ENCODE data around the gene PLA2G4A. TPM values are rescaled to one million over a fixed set of nuclear protein-coding genes. Genes with fewer than 3 reads are reported as not detected.

PLA2G4A gene
- under 1 TPM; 0.13 to 0.20 TPM for total RNA-seq

- Mint-ChIP-seq H3K27ac (no peak within 1 kb of the TSS), H3K4me1 (peaks cover 7% of the 10 kb centered on the region), H3K36me3 (ENCODE audit: low read depth) (no peaks in the 10 kb centered on the region), H3K4me3 (peak within 1 kb of the TSS; percentile 63), H3K27me3 (peaks cover 16% of the 10 kb centered on the region), H3K9me3 (no peaks in the 10 kb centered on the region)
- ChIA-PET POLR2A (no interaction called here), CTCF (no interaction called here)
- DNase-seq: peak; percentile 16
Observed at GRCh38 chr1:186828611-186829454, at the start of gene PLA2G4A. TSS of gene PLA2G4A (plus strand) at chr1:186828949. CDS start at chr1:186854355, 25,406 bp downstream.

GRCh38 chr1:186780076-186780475 is 48.7 kb upstream of the PLA2G4A start:
- Mint-ChIP-seq H3K27me3 (peaks cover 3% of the 10 kb centered on the region), H3K27ac (no peak overlapping the region), H3K4me3 (no peak overlapping the region), H3K9me3 (no peaks in the 10 kb centered on the region), H3K4me1 (peaks cover 2% of the 10 kb centered on the region), H3K36me3 (ENCODE audit: low read depth) (no peaks in the 10 kb centered on the region)
- ChIA-PET CTCF (no interaction called here), POLR2A (no interaction called here)
- no peak for DNase-seq

GRCh38 chr1:186781730-186782129 is 47.0 kb upstream of the PLA2G4A start:
- DNase-seq: no peak
- Mint-ChIP-seq H3K27me3 (peaks cover 3% of the 10 kb centered on the region), H3K4me1 (no peaks in the 10 kb centered on the region), H3K27ac (no peak overlapping the region), H3K4me3 (no peak overlapping the region), H3K36me3 (ENCODE audit: low read depth) (no peaks in the 10 kb centered on the region), H3K9me3 (no peaks in the 10 kb centered on the region)
- CTCF ChIA-PET: no interaction called here
- POLR2A ChIA-PET: no interaction called here

- Mint-ChIP-seq H3K9me3 (no peaks in the 10 kb centered on the region), H3K36me3 (ENCODE audit: low read depth) (no peaks in the 10 kb centered on the region), H3K4me3 (no peak overlapping the region), H3K27ac (no peak overlapping the region), H3K27me3 (peaks cover 3% of the 10 kb centered on the region), H3K4me1 (no peaks in the 10 kb centered on the region)
- ChIA-PET POLR2A (no interaction called here), CTCF (interaction anchor here (1.8 kb wide), 1 partner anchor 24 kb away, joined by 5 read pairs; no protein-coding TSS in a partner anchor)
- no peak for DNase-seq
Observed at GRCh38 chr1:186782791-186783190, 46.0 kb upstream of the PLA2G4A start.

DNA sequence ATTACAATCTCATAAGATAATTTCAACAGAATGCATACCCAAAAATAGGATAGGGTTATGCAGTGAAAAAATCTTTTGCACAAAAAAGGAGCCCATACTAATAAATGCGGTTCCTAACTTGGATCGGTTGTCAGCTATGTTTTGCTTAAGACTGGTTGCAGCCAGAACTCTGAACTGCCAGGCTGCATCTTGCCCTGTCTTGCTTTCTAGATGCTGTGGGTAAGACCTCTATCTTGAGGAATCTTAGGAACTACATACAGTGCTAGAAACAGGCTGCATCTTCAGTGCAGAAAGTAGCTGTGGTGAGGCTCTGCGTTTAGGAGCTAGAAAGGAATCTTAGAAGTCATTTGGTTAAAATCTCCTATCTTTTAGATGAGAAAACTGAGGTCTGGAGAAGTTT is 45.6 kb upstream of the PLA2G4A start:
- no peak overlapping the region for H3K4me3 Mint-ChIP-seq
- H3K36me3 Mint-ChIP-seq (ENCODE audit: low read depth): no peaks in the 10 kb centered on the region
- ChIA-PET CTCF (interaction anchor here (1.8 kb wide), 1 partner anchor 23 kb away, joined by 5 read pairs; no protein-coding TSS in a partner anchor), POLR2A (no interaction called here)
- no peaks in the 10 kb centered on the region for H3K4me1 Mint-ChIP-seq
- peaks cover 2% of the 10 kb centered on the region for H3K27me3 Mint-ChIP-seq
- no peak overlapping the region for H3K27ac Mint-ChIP-seq
- no peaks in the 10 kb centered on the region for H3K9me3 Mint-ChIP-seq
- no peak for DNase-seq

DNA sequence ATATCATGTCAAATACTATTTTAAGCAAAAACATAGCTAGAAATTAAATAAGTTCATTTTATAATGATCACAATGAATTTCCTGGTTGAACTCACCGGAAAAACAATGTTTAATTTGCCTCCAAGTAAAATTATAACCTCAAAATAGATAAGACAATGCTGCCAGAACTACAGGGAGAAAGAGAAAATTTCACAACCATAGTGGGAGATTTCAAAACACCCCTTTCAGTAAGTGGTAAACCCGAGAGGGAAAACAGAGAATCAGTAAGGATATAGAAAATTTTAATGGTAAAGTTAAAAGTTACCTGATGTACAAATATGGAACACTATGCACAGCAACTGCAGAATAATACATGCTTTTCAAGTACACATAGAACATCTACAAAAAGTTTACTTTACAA is 43.2 kb upstream of the PLA2G4A start:
- Mint-ChIP-seq H3K9me3 (no peaks in the 10 kb centered on the region), H3K27me3 (peaks cover 5% of the 10 kb centered on the region), H3K4me3 (no peak overlapping the region), H3K4me1 (no peaks in the 10 kb centered on the region), H3K36me3 (ENCODE audit: low read depth) (no peaks in the 10 kb centered on the region), H3K27ac (no peak overlapping the region)
- no peak for DNase-seq
- POLR2A ChIA-PET: no interaction called here
- CTCF ChIA-PET: no interaction called here

DNA sequence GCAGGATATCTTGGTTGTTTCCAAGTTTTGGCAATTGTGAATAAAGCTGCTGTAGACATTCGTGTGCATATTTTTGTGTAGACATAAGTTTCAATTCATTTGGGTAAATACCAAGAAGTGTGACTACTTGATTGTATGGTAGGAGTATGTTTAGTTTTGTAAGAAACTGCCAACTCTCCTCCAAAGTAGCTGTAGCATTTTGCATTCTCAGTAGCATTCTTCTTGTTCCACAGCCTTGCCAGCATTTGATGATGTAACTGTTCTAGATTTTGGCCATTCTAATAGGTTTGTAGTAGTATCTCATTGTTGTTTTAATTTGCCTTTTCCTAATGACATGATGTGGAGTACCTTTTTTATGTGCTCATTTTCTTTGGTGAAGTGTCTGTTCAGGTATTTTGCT is 38.6 kb upstream of the PLA2G4A start:
- H3K4me3 Mint-ChIP-seq: no peak overlapping the region
- CTCF ChIA-PET: no interaction called here
- DNase-seq: no peak
- POLR2A ChIA-PET: no interaction called here
- H3K36me3 Mint-ChIP-seq (ENCODE audit: low read depth): no peaks in the 10 kb centered on the region
- no peak overlapping the region for H3K27ac Mint-ChIP-seq
- H3K27me3 Mint-ChIP-seq: peaks cover 3% of the 10 kb centered on the region
- no peaks in the 10 kb centered on the region for H3K9me3 Mint-ChIP-seq
- H3K4me1 Mint-ChIP-seq: no peaks in the 10 kb centered on the region

DNA sequence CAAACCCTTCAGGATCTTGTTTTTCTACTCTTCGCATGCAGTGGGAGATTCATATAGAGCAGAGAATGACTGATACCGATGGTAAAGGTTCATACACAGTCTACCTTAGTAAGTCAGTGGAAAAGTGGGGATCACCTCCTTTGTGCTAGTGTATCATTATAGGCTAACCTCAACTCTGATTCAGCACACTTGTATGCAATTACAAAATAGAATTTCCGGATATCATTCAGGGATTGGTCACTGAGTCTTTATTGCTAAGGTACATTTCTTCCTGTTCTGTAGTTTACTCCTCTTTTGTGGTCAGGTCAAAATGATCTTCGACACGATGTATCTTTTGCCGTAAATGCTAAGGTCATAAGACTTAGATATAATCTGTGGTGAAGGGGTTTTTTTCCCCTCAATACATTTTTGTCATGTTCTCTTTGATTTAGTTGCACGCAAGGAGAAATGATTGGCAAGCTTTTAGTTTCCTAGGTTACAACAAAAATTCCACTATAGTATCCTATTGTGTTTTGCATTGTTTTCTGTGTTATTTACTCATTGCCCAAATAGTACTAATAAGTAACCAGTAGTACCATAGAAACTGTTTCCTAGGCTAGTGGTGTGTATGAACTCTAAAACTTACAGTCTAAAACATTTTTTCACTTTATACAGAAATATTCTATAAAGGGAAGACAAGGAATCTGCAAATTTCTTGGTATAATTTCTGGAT is 35.7 kb upstream of the PLA2G4A start:
- DNase-seq: no peak
- H3K27ac Mint-ChIP-seq: no peak overlapping the region
- no peak overlapping the region for H3K4me3 Mint-ChIP-seq

DNA sequence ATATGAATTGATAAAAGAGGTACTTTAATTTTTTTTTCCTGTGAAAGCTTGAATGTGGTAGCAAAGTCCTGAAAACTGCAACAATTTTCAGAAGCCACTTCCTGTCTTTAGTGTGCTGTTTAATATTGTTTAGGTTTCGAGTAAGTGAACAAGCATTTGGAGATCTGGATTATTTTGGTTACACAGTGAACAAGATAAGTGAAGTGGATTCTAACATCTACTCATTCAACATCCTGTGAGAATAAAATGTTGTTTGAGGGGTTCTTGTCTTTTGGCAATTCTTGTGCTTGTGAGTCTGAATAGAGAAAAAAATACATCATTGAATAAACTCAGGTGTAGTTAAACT is 35.2 kb upstream of the PLA2G4A start:
- Mint-ChIP-seq H3K27me3 (peaks cover 3% of the 10 kb centered on the region), H3K4me3 (no peak overlapping the region), H3K9me3 (no peaks in the 10 kb centered on the region), H3K36me3 (ENCODE audit: low read depth) (no peaks in the 10 kb centered on the region), H3K4me1 (no peaks in the 10 kb centered on the region), H3K27ac (no peak overlapping the region)
- POLR2A ChIA-PET: no interaction called here
- no peak for DNase-seq
- CTCF ChIA-PET: no interaction called here

More for the DNA sequence above, 35.7 kb upstream of the PLA2G4A start:
- Mint-ChIP-seq H3K4me1 (no peaks in the 10 kb centered on the region), H3K27me3 (peaks cover 3% of the 10 kb centered on the region), H3K36me3 (ENCODE audit: low read depth) (no peaks in the 10 kb centered on the region), H3K9me3 (no peaks in the 10 kb centered on the region)
- ChIA-PET POLR2A (no interaction called here), CTCF (no interaction called here)

- Mint-ChIP-seq H3K4me3 (no peak overlapping the region), H3K27me3 (peaks cover 4% of the 10 kb centered on the region), H3K36me3 (ENCODE audit: low read depth) (no peaks in the 10 kb centered on the region), H3K4me1 (no peaks in the 10 kb centered on the region), H3K9me3 (no peaks in the 10 kb centered on the region), H3K27ac (no peak overlapping the region)
- no peak for DNase-seq
- ChIA-PET POLR2A (no interaction called here), CTCF (no interaction called here)
Observed at GRCh38 chr1:186798960-186799688, 29.6 kb upstream of the PLA2G4A start.

DNA sequence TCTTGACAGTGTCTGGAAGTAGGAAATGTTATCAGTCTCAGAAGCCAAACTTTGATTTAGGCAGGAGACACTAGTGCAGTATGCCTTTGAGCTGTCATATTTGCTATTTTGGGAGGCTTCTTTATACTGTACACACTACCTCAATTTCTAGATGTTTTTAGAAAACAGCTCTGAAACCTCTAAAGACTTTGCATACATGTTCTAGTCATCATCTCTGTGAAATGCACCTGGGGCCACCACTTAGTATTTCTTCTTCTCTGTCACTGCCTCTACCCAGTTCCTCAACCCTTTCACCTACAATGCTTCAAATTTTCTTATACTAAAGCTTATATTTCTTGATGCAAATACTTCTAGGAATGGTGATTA is 29.1 kb upstream of the PLA2G4A start:
- Mint-ChIP-seq H3K27me3 (peaks cover 5% of the 10 kb centered on the region), H3K36me3 (ENCODE audit: low read depth) (no peaks in the 10 kb centered on the region), H3K4me1 (no peaks in the 10 kb centered on the region), H3K4me3 (no peak overlapping the region), H3K9me3 (no peaks in the 10 kb centered on the region), H3K27ac (no peak overlapping the region)
- no peak for DNase-seq
- POLR2A ChIA-PET: no interaction called here
- CTCF ChIA-PET: no interaction called here

GRCh38 chr1:186802388-186802787 is 26.4 kb upstream of the PLA2G4A start:
- no peak for DNase-seq
- ChIA-PET CTCF (interaction anchor here (0.6 kb wide), 1 partner anchor 79 kb away, joined by 3 read pairs; no protein-coding TSS in a partner anchor), POLR2A (no interaction called here)
- Mint-ChIP-seq H3K4me3 (no peak overlapping the region), H3K9me3 (no peaks in the 10 kb centered on the region), H3K27ac (no peak overlapping the region), H3K27me3 (peaks cover 6% of the 10 kb centered on the region), H3K4me1 (no peaks in the 10 kb centered on the region), H3K36me3 (ENCODE audit: low read depth) (no peaks in the 10 kb centered on the region)

DNA sequence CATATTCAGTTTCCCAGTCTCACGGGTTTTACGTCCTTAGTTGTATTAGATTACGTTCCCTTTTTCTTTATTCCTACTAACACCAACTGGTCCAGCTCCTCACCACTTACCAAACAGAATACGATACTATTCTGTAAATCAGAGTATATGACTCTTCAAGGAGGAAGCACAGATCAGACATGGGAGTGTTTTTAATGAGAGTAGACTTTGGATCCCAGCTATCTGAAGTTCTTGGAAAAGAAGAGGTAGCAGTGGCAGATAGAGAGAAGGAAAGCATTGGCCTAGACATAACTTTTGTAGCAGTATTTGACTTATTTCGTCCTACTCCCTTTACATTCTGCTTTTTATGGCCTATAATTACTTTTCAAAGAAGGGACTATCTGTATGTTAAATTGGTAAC is 24.1 kb upstream of the PLA2G4A start:
- H3K4me1 Mint-ChIP-seq: no peaks in the 10 kb centered on the region
- no peaks in the 10 kb centered on the region for H3K9me3 Mint-ChIP-seq
- H3K27ac Mint-ChIP-seq: no peak overlapping the region
- ChIA-PET CTCF (no interaction called here), POLR2A (no interaction called here)
- H3K27me3 Mint-ChIP-seq: peaks cover 6% of the 10 kb centered on the region
- H3K4me3 Mint-ChIP-seq: no peak overlapping the region
- DNase-seq: no peak
- H3K36me3 Mint-ChIP-seq (ENCODE audit: low read depth): no peaks in the 10 kb centered on the region
